ENCODE measurements around the gene INKA2. TPM values are rescaled to one million over a fixed set of nuclear protein-coding genes. Genes with fewer than 3 reads are reported as not detected.

The INKA2 gene
- polyA plus RNA-seq, 1 donor from 2014 or later, result 0.77 TPM

- no peaks in the 10 kb centered on the region for H3K9me3 ChIP-seq (ENCODE audit: low read length)
- no peaks in the 10 kb centered on the region for H3K79me2 ChIP-seq (replicated peaks; ENCODE audit: insufficient read depth, low read length)
- H3K36me3 ChIP-seq (ENCODE audit: insufficient read depth, low read length), result peaks cover 3% of the 10 kb centered on the region
Measured at GRCh38 chr1:111768625-111769024, 29.4 kb upstream of the INKA2 start.

GRCh38 chr1:111768023-111768422 lies 28.8 kb upstream of the INKA2 start:
- no peak overlapping the region for H3K4me2 ChIP-seq (ENCODE audit: low read length)
- H2AFZ ChIP-seq (ENCODE audit: low read depth, low read length), result no peak overlapping the region
- H3K9me2 ChIP-seq (ENCODE audit: insufficient read depth, low read length), result no peaks in the 10 kb centered on the region
- peaks cover 3% of the 10 kb centered on the region for H3K36me3 ChIP-seq (ENCODE audit: insufficient read depth, low read length)
- H3K9me3 ChIP-seq (ENCODE audit: low read length), result no peaks in the 10 kb centered on the region
- no peak overlapping the region for H3K9ac ChIP-seq (ENCODE audit: low read length)
- H3K27ac ChIP-seq (ENCODE audit: low read length), result no peak overlapping the region
- H3K4me3 ChIP-seq (ENCODE audit: low read length), result no peak overlapping the region
- H3K79me2 ChIP-seq (replicated peaks; ENCODE audit: insufficient read depth, low read length), result no peaks in the 10 kb centered on the region
- no peak for TF ChIP-seq RAD21 (conservative IDR thresholded peaks at IDR 0.05)
- H3K27me3 ChIP-seq (ENCODE audit: insufficient read depth, low read depth, low read length), result no peaks in the 10 kb centered on the region
- no peaks in the 10 kb centered on the region for H3F3A ChIP-seq (ENCODE audit: insufficient read depth, low read length, poor library complexity, severe bottlenecking)
- H4K20me1 ChIP-seq (ENCODE audit: insufficient read depth), result no peaks in the 10 kb centered on the region

More at GRCh38 chr1:111768625-111769024, 29.4 kb upstream of the INKA2 start:
- Histone ChIP-seq H2AFZ (ENCODE audit: low read depth, low read length) (no peak overlapping the region), H3K27me3 (ENCODE audit: insufficient read depth, low read depth, low read length) (no peaks in the 10 kb centered on the region), H4K20me1 (ENCODE audit: insufficient read depth) (no peaks in the 10 kb centered on the region), H3K9ac (ENCODE audit: low read length) (no peak overlapping the region), H3K4me3 (ENCODE audit: low read length) (no peak overlapping the region), H3F3A (ENCODE audit: insufficient read depth, low read length, poor library complexity, severe bottlenecking) (no peaks in the 10 kb centered on the region), H3K4me2 (ENCODE audit: low read length) (no peak overlapping the region), H3K9me2 (ENCODE audit: insufficient read depth, low read length) (no peaks in the 10 kb centered on the region), H3K27ac (ENCODE audit: low read length) (no peak overlapping the region)
- TF ChIP-seq EZH2 (IDR thresholded peaks at IDR 0.05; ENCODE audit: borderline replicate concordance, insufficient read depth, low read length, poor library complexity, severe bottlenecking) (no peak), SMC3 (conservative IDR thresholded peaks at IDR 0.05; ENCODE audit: poor library complexity) (no peak), POLR2AphosphoS5 (IDR thresholded peaks at IDR 0.05) (no peak), TAF1 (IDR thresholded peaks at IDR 0.05; ENCODE audit: low read depth) (no peak)

- no peak overlapping the region for H3K4me3 ChIP-seq (ENCODE audit: low read length)
- H3K4me2 ChIP-seq (ENCODE audit: low read length), result no peak overlapping the region
- H3F3A ChIP-seq (ENCODE audit: insufficient read depth, low read length, poor library complexity, severe bottlenecking), result no peaks in the 10 kb centered on the region
- H3K79me2 ChIP-seq (replicated peaks; ENCODE audit: insufficient read depth, low read length), result peaks cover 14% of the 10 kb centered on the region
- H3K27me3 ChIP-seq (ENCODE audit: insufficient read depth, low read depth, low read length), result no peaks in the 10 kb centered on the region
- TF ChIP-seq RAD21 (conservative IDR thresholded peaks at IDR 0.05) (no peak), REST (IDR thresholded peaks at IDR 0.05; ENCODE audit: borderline replicate concordance) (no peak), TAF1 (IDR thresholded peaks at IDR 0.05; ENCODE audit: low read depth) (no peak), EZH2 (IDR thresholded peaks at IDR 0.05; ENCODE audit: borderline replicate concordance, insufficient read depth, low read length, poor library complexity, severe bottlenecking) (no peak), MXI1 (conservative IDR thresholded peaks at IDR 0.05; ENCODE audit: poor library complexity, severe bottlenecking) (no peak), EP300 (conservative IDR thresholded peaks at IDR 0.05; ENCODE audit: poor library complexity, severe bottlenecking) (no peak), SMC3 (conservative IDR thresholded peaks at IDR 0.05; ENCODE audit: poor library complexity) (no peak), CTCF (IDR thresholded peaks at IDR 0.05; ENCODE audit: poor library complexity, severe bottlenecking) (no peak), POLR2AphosphoS5 (IDR thresholded peaks at IDR 0.05) (no peak)
- no peaks in the 10 kb centered on the region for H4K20me1 ChIP-seq (ENCODE audit: insufficient read depth)
- H3K9me3 ChIP-seq (ENCODE audit: low read length), result no peaks in the 10 kb centered on the region
- H3K27ac ChIP-seq (ENCODE audit: low read length), result no peak overlapping the region
- peaks cover 15% of the 10 kb centered on the region for H3K36me3 ChIP-seq (ENCODE audit: insufficient read depth, low read length)
- no peak overlapping the region for H2AFZ ChIP-seq (ENCODE audit: low read depth, low read length)
- no peak overlapping the region for H3K9ac ChIP-seq (ENCODE audit: low read length)
- no peaks in the 10 kb centered on the region for H3K9me2 ChIP-seq (ENCODE audit: insufficient read depth, low read length)
Measured at GRCh38 chr1:111762332-111762731, 23.1 kb upstream of the INKA2 start.

Data from neural cell (in vitro differentiated cells).